ENCODE data around the gene TBL1X.

TBL1X gene

DNA sequence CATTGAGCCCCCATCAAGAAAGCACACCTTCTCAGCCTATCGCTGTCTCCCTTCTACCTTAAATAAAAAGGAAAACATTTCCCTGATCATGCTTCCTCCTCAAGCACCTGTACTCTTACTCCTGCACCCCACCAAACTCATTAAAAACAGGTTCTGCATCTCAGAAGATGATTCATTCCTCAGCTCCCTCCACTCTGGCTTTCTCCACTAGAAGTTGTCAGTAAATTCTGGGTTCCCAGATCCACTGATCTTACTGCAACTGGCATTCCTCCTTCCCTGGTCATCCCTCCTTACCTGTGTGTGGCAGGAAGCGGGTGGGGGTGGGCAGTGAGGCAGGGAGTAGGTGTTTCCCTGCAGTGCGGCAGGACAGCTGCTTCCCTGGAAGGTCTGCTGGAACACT lies 192.0 kb downstream of the TBL1X start:
- TF ChIP-seq, protein P1, sequence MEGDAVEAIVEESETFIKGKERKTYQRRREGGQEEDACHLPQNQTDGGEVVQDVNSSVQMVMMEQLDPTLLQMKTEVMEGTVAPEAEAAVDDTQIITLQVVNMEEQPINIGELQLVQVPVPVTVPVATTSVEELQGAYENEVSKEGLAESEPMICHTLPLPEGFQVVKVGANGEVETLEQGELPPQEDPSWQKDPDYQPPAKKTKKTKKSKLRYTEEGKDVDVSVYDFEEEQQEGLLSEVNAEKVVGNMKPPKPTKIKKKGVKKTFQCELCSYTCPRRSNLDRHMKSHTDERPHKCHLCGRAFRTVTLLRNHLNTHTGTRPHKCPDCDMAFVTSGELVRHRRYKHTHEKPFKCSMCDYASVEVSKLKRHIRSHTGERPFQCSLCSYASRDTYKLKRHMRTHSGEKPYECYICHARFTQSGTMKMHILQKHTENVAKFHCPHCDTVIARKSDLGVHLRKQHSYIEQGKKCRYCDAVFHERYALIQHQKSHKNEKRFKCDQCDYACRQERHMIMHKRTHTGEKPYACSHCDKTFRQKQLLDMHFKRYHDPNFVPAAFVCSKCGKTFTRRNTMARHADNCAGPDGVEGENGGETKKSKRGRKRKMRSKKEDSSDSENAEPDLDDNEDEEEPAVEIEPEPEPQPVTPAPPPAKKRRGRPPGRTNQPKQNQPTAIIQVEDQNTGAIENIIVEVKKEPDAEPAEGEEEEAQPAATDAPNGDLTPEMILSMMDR (conservative IDR thresholded peaks at IDR 0.05; ENCODE audit: low read length): no peak
- H3K4me3 ChIP-seq (ENCODE audit: low read length): no peak overlapping the region
- DNase-seq (ENCODE audit: low read depth): no peak

DNA sequence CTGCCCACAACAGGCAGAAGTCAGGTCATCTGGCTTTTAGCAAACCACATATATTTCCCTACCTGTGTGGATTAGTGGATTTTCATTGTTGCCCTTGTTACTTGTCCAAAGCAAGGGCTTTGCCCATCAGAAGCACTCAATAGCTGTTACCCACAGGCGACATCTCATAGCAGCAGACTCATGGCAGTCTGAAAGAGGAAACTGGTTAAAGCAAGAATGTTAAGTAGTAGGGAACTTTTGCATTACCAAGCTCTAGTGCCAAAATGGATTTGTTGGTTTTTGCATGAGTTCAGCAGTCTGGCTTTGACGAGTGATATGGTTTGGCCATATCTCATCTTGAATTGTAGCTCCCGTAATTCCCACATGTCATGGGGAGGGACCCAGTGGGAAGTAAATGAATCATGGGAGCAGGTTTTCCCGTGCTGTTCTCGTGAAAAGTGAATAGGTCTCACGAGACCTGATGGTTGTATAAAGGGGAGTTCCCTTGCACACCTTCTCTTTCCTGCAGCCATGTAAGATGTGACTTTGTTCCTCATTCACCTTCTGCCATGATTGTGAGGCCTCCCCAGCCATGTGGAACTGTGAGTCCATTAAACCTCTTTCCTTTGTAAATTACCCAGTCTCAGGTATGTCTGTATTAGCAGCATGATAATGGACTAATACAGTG lies 192.9 kb downstream of the TBL1X start:
- TF ChIP-seq, protein P1 (conservative IDR thresholded peaks at IDR 0.05; ENCODE audit: low read length): no peak
- H3K4me3 ChIP-seq (ENCODE audit: low read length): no peak overlapping the region
- no peak for DNase-seq (ENCODE audit: low read depth)

DNA sequence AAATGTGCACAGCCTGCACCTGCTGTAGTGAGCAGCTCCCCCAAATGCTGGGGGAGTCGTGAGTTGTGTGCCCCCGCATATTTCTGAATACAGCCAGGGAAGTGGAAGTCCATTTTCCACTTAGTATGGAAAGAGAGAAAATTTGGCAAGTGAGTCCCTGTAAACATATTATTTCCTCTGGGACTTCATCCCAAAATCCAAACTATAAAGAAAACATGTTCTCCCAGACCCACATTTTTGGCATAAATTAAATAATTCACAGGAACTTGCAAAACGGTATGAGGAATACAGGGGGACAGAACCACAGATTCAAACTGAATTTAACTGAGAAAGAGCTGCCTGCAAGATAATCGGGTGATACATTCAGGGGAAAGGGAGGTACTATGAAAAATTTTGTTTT lies 193.6 kb downstream of the TBL1X start:
- DNase-seq (ENCODE audit: low read depth): no peak
- TF ChIP-seq, protein P1 (conservative IDR thresholded peaks at IDR 0.05; ENCODE audit: low read length): no peak
- H3K4me3 ChIP-seq (ENCODE audit: low read length): no peak overlapping the region

DNA sequence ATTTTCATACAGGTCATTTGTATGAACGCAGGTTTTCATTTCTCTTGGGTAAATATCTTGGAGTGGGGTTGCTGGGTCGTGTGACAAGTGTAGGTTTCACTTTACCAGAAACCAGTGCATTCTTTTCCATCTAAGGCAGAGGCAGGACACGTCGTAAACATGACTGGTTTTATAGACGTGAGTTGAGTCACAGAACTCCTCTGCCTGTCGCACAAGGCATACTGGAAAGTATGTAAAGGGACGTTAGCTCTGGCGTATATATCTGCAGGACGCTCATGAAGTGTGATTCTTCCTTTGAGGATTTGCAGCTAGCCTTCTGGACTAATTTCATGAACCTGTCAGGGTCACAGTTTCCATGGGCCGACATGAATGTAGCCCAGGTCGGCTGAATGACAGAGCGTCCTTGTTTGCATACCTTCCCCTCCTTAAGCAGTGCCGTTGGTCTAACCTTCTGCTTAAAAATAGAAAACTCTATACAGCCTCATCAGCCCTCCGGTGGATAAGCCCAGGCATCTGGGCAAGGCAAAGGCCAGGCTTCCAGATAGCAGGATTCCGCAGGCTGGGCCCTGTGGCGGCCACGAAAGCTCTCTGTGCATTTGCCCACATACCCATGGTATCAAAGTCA lies 194.8 kb downstream of the TBL1X start:
- no peak for DNase-seq (ENCODE audit: low read depth)
- TF ChIP-seq, protein P1 (conservative IDR thresholded peaks at IDR 0.05; ENCODE audit: low read length): no peak
- H3K4me3 ChIP-seq (ENCODE audit: low read length): no peak overlapping the region

DNA sequence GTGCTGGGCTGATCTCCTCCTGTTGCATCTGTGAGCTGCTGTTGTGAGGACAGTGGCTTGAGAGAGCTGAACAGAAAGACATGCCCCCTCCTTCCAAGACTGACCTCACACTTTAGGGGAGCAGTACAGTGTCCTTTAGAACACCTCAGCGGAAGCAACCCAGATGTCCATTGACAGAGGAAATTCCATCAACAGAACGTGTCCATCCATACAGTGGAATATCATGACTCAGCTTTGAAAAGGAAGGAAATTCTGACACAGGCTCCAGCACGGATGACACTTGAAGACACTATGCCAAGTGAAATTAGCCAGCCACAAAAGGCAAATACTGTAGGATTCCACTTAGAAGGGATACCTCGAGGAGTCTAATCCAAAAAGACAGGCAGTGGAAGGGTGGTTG lies 197.3 kb downstream of the TBL1X start:
- DNase-seq (ENCODE audit: low read depth): peak; percentile 61
- TF ChIP-seq, protein P1 (conservative IDR thresholded peaks at IDR 0.05; ENCODE audit: low read length): no peak
- no peak overlapping the region for H3K4me3 ChIP-seq (ENCODE audit: low read length)

DNA sequence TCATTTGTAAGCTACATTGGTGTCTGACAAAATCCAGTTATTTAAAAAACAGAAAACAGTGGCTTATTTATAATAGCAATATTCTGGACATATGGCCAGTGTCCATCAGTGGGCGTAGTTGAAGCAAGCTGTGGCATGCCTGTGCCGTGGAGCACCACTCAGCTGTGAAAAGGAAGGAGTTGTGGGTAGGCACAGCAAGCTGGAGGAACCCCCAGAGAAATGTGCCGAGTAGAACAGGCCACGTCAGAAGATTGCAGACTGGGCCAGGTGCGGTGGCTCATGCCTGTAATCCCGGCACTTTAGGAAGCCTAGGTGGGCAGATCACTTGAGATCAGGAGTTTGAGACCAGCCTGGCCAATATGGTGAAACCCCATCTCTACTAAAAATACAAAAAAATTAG lies 198.4 kb downstream of the TBL1X start:
- TF ChIP-seq, protein P1 (conservative IDR thresholded peaks at IDR 0.05; ENCODE audit: low read length): no peak
- no peak for DNase-seq (ENCODE audit: low read depth)
- H3K4me3 ChIP-seq (ENCODE audit: low read length): no peak overlapping the region

DNA sequence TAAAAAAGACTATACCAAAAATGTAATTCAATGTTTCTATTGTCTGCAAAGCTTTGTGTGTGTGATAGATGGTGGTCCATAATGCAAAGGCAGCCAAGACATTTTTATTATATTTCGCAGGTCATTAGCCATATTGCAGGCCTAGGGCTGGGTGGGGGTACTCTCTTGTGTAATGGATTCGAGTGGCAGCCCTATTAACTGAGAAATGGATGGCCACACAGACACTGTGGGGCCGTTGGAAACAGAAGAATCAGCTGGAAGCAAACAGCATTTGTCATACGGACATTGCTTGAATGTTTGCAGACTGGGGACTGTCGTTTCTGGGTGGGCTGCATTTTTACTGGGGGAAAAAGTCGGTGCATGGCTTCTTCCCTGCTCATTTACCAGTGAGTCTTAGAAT lies 199.4 kb downstream of the TBL1X start:
- no peak for DNase-seq (ENCODE audit: low read depth)
- TF ChIP-seq, protein P1 (conservative IDR thresholded peaks at IDR 0.05; ENCODE audit: low read length): no peak
- H3K4me3 ChIP-seq (ENCODE audit: low read length): no peak overlapping the region
